ENCODE measurements around the gene OR8D1. TPM values are rescaled to one million over a fixed set of nuclear protein-coding genes. Genes with fewer than 3 reads are reported as not detected.
A peak's percentile ranks its signal among the peaks of the same experiment; 100 is the strongest.

OR8D1 gene
- total and polyA plus RNA-seq, 9 of the 15 experiments (the other 6 are each of a cell fraction or from before 2014, with no cell fraction given), result 0.08 to 0.55 TPM; not detected in 7

DNA sequence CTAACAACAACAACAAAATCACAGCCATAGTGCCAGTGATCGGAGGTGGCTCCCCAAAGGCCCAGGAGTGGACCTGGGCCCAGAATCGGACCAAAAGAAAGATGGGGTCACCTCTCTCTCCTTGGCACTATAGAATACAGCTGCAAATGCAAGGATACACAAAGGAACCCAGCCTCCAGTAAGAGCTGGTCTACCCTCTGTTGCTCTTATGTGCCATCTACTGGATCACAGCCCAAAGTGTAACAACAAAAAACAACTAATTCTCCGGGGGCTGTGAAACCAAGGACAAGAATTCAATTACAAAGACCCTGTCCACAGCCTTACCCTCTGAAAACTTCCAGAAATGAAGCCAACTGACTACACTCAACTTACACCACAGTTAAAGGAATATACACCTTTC, 35.9 kb downstream of the OR8D1 start:
- peaks cover 3% of the 10 kb centered on the region; the same call in 1 of the 3 replicates for H3K36me3 ChIP-seq (ENCODE audit: control insufficient read depth, insufficient read depth, low read length)
- no peak overlapping the region for H3K4me3 ChIP-seq
- in situ Hi-C loops (cut with MboI) (no loop called here), intact Hi-C loops (cut with micrococcal nuclease) (loop anchor here (2.0 to 5.0 kb wide), 3 partner anchors 71 to 206 kb away; no protein-coding TSS in a partner anchor)
- no peak overlapping the region for H3K9ac ChIP-seq (ENCODE audit: insufficient read depth in 1 of 2, low read depth in 2 of 2, low read length in 2 of 2)
- ChIA-PET POLR2A (no interaction called here), CTCF (ENCODE audit: low intra/inter-chr PET ratio) (no interaction called here)
- H3K27ac ChIP-seq (ENCODE audit: extremely low read depth, low read depth, low read length), result no peak overlapping the region
- H3K4me1 ChIP-seq (replicated peaks in 1 of 2; ENCODE audit: control insufficient read depth in 2 of 2, insufficient read depth in 2 of 2, low read length in 2 of 2), result peaks cover 6 to 13% of the 10 kb centered on the region in 2 experiments
- no peak overlapping the region for H2AFZ ChIP-seq (ENCODE audit: low read depth, low read length)
- no peak overlapping the region for H3K4me2 ChIP-seq (ENCODE audit: insufficient read depth, low read length)
- WGBS (ENCODE audit: insufficient coverage, low coverage, missing lambda C conversion rate), result 89% methylated on average over 3 of the region's 3 CpGs
- H3K9me1 ChIP-seq (ENCODE audit: control insufficient read depth, insufficient read depth, low read length), result no peaks in the 10 kb centered on the region
- no peaks in the 10 kb centered on the region for H3K79me2 ChIP-seq (ENCODE audit: control insufficient read depth, insufficient read depth, low read length)
- DNase-seq (ENCODE audit: extremely low read depth in 1 of 4, low spot score in 3 of 4) (no peak), FAIRE-seq (no peak), ATAC-seq (no peak)
- H3K27me3 ChIP-seq (ENCODE audit: control insufficient read depth in 2 of 2, insufficient read depth in 2 of 2, low read length in 2 of 2), result no peaks in the 10 kb centered on the region
- H4K20me1 ChIP-seq (replicated peaks; ENCODE audit: control insufficient read depth, insufficient read depth, low read length), result no peaks in the 10 kb centered on the region
- TF ChIP-seq ZNF586 (CRISPR knock-in tag; conservative IDR thresholded peaks at IDR 0.05) (no peak), RAD21 (CRISPR knock-in tag; conservative IDR thresholded peaks at IDR 0.05 in 1 of 2, IDR thresholded peaks at IDR 0.05 in 1 of 2) (peak; percentile 6 to 44; a peak in 2 of 4 replicates)
- TF ChIP-seq, protein P1, sequence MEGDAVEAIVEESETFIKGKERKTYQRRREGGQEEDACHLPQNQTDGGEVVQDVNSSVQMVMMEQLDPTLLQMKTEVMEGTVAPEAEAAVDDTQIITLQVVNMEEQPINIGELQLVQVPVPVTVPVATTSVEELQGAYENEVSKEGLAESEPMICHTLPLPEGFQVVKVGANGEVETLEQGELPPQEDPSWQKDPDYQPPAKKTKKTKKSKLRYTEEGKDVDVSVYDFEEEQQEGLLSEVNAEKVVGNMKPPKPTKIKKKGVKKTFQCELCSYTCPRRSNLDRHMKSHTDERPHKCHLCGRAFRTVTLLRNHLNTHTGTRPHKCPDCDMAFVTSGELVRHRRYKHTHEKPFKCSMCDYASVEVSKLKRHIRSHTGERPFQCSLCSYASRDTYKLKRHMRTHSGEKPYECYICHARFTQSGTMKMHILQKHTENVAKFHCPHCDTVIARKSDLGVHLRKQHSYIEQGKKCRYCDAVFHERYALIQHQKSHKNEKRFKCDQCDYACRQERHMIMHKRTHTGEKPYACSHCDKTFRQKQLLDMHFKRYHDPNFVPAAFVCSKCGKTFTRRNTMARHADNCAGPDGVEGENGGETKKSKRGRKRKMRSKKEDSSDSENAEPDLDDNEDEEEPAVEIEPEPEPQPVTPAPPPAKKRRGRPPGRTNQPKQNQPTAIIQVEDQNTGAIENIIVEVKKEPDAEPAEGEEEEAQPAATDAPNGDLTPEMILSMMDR (IDR thresholded peaks at IDR 0.05 in 2 of 3, conservative IDR thresholded peaks at IDR 0.05 in 1 of 3; ENCODE audit: insufficient read depth in 2 of 3, low read depth in 1 of 3, low read length in 3 of 3), result peak in 2 of 3 experiments; percentile 3 to 30; a peak in 2 of 6 replicates
- peaks cover 5% of the 10 kb centered on the region for H3K9me3 ChIP-seq (replicated peaks; ENCODE audit: control insufficient read depth, insufficient read depth, low read depth, low read length)
- BruUV-seq (replicated peaks), result no TSS peak

All from K562 (cell line).